SK-N-SH treated with all-trans-retinoic acid at 6 μM for 48 hours (cell line): ENCODE measurements around the gene SLC25A10.

Source experiments
- CSDC2 ChIP-seq: fragments of 250-450 bp; sonication (Bioruptor Pico); IDR thresholded peaks from 2 replicates; pipeline ENCODE4 v1.5.0; 2020; ENCODE audit warnings: mild to moderate bottlenecking, moderate library complexity
- PATZ1 ChIP-seq: fragments of 250-450 bp; sonication (Bioruptor Pico); IDR thresholded peaks from 2 replicates; pipeline ENCODE4 v1.8.0; 2020; ENCODE audit warnings: mild to moderate bottlenecking, moderate library complexity, borderline replicate concordance
- POU6F1 ChIP-seq: fragments of 250-450 bp; sonication (Bioruptor Pico); IDR thresholded peaks from 2 replicates; pipeline ENCODE4 v1.8.0; 2021; ENCODE audit warnings: low read depth, mild to moderate bottlenecking, moderate library complexity, borderline replicate concordance
- RARB ChIP-seq: fragments of 250-450 bp; sonication (Bioruptor Pico); IDR thresholded peaks from 2 replicates; pipeline ENCODE4 v1.8.0; 2021; ENCODE audit warnings: mild to moderate bottlenecking, moderate library complexity
- SNAI2 ChIP-seq: fragments of 250-450 bp; sonication (Bioruptor Pico); IDR thresholded peaks from 2 replicates; pipeline ENCODE4 v1.5.0; 2020; ENCODE audit warnings: mild to moderate bottlenecking, moderate library complexity
- ZC3H10 ChIP-seq: fragments of 250-450 bp; sonication (Bioruptor Pico); IDR thresholded peaks from 2 replicates; pipeline ENCODE4 v1.5.1; 2021; ENCODE audit warnings: mild to moderate bottlenecking, moderate library complexity
- ZFP3 ChIP-seq: fragments of 250-450 bp; sonication (Bioruptor Pico); IDR thresholded peaks from 2 replicates; pipeline ENCODE4 v1.5.0; 2020; ENCODE audit warnings: mild to moderate bottlenecking, moderate library complexity
- ZFP30 ChIP-seq: fragments of 450-650 bp; formaldehyde crosslinking; IDR thresholded peaks from 2 replicates; pipeline ENCODE4 v1.5.0; 2022; ENCODE audit warnings: mild to moderate bottlenecking, moderate library complexity

- TF ChIP-seq ZFP3 (CRISPR knock-in tag) (no peak), RARB (CRISPR knock-in tag) (no peak), ZFP30 (CRISPR knock-in tag) (no peak), ZC3H10 (CRISPR knock-in tag) (no peak), CSDC2 (CRISPR knock-in tag) (no peak), PATZ1 (no peak), SNAI2 (CRISPR knock-in tag) (no peak), POU6F1 (CRISPR knock-in tag) (no peak)
Measured at GRCh38 chr17:81706757-81707624, 5.1 kb upstream of the SLC25A10 start.
